CD4-positive, alpha-beta T cell treated with Interleukin-4 for 1 hour (primary cell): ENCODE measurements around the gene PRSS56.
"Not testable (repeated sequence)": the region's sequence is repeated elsewhere in the genome, so short reads cannot be mapped to it uniquely, and the experiment has no call there.

Experiments
- DNase-seq, 2 donors: peaks; one replicate each; pipeline ENCODE4 v3.0.0-alpha.2; 2020 to 2022

PRSS56 gene

DNA sequence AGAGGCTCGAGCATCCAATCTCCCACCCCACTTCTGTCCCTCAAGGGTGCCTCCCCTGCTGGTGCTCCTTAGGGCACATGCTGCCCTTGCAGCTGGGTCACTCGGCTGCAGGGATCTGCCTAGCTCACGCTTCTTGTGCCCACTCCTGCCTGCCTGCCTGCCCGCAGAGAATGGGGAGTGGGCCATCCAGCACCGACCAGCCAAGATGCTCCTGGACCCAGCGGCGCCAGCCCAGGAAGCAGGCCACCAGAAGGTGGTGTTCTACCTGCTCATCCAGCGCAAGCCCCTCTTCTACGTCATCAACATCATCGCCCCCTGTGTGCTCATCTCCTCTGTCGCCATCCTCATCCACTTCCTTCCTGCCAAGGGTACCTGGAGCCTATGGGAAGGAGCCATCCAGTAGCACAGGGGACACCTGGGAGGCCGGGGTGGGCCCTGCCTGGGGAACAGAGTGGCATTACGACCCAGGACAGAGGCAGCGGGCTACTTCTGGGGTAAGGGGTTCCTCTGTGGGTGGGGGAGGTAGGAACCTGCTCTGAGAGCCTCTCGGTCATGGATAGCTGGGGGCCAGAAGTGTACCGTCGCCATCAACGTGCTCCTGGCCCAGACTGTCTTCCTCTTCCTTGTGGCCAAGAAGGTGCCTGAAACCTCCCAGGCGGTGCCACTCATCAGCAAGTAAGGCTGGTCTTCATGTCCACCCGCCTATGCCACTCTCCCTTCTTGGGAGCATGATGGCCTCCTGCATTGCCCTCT is 22.7 kb downstream of the PRSS56 start:
- DNase-seq, result no peak

DNA sequence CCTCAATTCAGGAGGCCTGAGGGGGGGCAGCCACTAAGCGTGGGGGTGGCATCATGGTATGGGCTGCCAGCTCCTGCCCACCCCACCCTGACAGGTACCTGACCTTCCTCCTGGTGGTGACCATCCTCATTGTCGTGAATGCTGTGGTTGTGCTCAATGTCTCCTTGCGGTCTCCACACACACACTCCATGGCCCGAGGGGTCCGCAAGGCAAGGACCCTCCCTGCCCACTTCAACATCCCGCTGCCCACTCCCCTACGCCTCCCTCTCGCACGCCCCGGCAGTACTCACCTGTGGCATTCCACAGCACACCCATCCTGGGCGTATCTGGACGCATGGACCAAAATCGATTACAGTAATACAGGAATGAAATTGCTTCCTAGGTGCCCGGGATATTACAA is 23.3 kb downstream of the PRSS56 start:
- DNase-seq, result no peak

DNA sequence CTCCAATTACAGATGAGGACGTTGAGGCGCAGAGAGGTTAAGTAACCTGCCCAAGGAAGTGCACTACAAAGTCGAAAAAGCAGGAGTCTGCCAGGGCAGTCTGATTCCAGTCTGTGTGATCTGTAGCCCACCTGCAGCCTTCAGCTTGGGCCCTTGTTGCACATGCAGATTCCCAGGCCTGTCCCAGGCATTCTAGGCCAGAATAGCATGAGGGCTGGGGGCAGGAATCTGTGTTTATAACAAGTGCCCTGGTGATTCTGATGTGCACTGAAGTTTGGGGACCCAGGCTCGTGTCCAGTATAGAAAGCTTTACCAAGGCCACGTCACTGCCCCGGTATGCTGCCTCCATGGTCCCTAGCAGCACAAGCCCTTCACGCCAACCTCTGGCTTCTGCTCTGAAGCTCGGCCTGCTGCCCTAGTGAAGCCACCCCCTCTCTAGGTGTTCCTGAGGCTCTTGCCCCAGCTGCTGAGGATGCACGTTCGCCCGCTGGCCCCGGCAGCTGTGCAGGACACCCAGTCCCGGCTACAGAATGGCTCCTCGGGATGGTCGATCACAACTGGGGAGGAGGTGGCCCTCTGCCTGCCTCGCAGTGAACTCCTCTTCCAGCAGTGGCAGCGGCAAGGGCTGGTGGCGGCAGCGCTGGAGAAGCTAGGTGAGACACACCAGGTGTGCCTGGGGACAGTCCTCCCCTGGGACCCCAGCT is 23.9 kb downstream of the PRSS56 start:
- no peak for DNase-seq

GRCh38 chr2:232544674-232545073 is 24.5 kb downstream of the PRSS56 start:
- no peak for DNase-seq

GRCh38 chr2:232545511-232546375 is 25.6 kb downstream of the PRSS56 start:
- DNase-seq, result no peak

DNA sequence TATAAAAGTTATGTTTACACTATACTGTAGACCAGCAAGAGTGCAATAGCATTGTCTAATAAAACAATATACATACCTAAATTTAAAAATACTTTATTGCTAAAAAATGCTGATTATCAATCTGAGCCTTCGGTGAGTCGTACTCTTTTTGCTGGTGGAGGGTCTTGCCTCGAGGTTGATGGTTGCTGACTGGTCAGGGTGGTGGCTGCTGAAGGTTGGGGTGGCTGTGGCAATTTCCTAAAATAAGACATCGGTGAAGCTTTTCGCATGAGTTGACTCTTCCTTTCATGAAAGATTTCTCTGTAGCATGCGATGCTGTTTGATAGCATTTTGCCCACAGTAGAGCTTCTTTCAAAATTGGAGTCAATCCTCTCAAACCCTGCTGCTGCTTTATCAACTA is 27.8 kb downstream of the PRSS56 start:
- no peak for DNase-seq

- DNase-seq, result peak in 1 of 2 donors; percentile 4
Measured at GRCh38 chr2:232549655-232550353, 29.6 kb downstream of the PRSS56 start.

- DNase-seq, result peak; percentile 91 to 92
Measured at GRCh38 chr2:232550354-232551249, 30.4 kb downstream of the PRSS56 start, which contains the start of the genes EIF4E2 and TIGD1. TSS of gene EIF4E2 (plus strand) at chr2:232550689. CDS start at chr2:232550725, 36 bp downstream. TSS of gene TIGD1 (minus strand) at chr2:232550557. CDS start at chr2:232549882, 675 bp downstream.

- DNase-seq, result no peak
Measured at GRCh38 chr2:232551250-232551638, 31.1 kb downstream of the PRSS56 start.

DNA sequence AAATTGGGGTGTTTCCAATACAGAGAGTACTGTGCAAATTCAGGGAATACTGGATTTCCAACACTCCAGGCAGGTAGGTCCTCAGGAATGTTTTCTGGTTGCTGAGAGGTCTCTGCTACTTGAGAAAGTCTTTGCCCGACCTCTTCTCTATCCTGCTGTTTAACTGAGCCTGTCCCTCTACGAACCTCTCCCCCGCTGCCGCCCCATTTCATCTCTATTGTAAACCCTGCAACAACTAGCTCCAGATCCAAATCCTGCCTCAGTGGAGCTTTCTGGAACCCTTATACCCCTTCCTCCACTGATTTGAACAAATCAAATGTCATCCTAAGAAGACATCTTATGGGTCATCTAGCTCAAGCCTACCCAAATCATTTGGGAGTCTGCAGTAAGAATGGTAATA is 31.6 kb downstream of the PRSS56 start:
- DNase-seq, result no peak

GRCh38 chr2:232556426-232556825 is 36.2 kb downstream of the PRSS56 start:
- DNase-seq, result no peak

GRCh38 chr2:232562515-232563151 is 42.4 kb downstream of the PRSS56 start:
- DNase-seq, result no peak

DNA sequence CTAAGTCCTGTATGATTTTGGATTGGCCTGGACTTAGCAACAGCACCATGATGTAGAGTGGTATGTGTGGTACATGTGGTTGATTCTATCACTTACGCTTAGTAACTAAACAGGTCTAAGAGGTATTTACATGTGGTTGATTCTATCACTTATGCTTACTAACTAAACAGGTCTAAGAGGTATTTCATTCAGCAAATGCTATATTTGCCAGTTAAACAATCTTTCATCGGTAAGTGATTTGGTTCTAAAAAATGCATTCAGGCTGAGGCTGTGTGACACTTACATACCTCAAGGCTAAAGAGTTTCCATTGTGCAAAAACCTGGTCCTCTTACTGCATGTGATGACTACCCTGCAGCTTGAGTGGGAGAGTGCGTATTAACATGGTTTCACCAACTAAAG is 43.4 kb downstream of the PRSS56 start:
- no peak for DNase-seq

DNA sequence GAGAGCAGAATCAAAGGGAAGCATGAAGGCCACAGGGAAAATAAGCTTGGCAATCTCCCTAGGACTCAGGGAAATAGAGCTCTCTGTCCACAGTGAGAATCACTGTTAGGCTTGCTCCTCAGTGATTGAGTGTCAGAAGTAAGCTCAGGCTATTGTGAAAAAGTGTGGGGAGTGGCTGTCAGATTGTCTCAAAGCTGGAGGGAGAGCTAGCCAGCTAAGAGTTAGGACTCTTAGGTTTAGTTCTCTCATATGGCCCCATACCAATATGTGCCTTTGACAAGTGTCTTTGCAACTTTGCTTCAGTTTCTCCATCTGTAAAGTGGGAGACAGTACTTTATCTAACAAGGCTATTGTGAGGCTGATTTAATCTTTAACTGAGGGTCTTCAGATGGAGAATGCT is 47.5 kb downstream of the PRSS56 start:
- DNase-seq, result no peak

DNA sequence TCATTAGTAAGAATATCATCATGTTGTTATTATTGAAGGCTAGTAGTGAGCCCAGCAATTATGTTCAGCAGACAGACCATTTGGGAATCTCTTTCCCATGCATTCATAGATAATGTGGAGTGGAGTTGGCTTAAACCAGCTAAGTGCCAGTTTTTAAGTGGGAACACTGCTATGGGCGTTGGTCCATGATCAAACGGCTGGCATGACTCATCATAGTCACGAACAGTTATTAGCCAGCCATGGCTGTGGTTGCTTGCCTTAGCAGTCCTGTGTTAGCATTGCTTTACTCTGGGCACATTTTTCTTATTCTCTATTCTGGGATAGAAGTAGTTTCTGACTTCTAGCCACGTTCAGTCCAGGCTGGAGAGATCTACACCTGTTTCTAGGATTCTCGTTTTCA is 48.0 kb downstream of the PRSS56 start:
- no peak for DNase-seq

- no peak for DNase-seq
Measured at GRCh38 chr2:232569541-232569940, 49.4 kb downstream of the PRSS56 start.

DNA sequence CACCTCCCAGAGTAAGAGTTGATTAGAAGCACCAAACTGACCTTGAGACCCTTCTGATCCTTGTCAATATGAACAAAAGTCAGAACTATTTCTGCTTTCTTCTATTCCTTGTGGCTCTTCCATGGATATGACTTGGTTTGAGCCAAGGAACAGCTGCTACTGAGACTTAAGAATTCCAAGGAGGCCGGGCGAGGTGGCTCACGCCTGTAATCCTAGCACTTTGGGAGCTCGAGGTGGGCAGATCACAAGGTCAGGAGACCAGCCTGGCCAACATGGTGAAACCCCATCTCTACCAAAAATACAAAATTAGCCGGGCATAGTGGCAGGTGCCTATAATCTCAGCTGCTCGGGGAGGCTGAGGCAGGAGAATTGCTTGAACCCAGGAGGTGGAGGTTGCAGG is 50.3 kb downstream of the PRSS56 start:
- not testable (repeated sequence) for DNase-seq

- no peak for DNase-seq
Measured at GRCh38 chr2:232571026-232571474, 50.9 kb downstream of the PRSS56 start.

- no peak for DNase-seq
Measured at GRCh38 chr2:232573042-232573441, 52.9 kb downstream of the PRSS56 start.

- DNase-seq, result no peak
Measured at GRCh38 chr2:232573771-232574435, 53.7 kb downstream of the PRSS56 start.
